ENCODE measurements around the gene ANKHD1. TPM values are rescaled to one million over a fixed set of nuclear protein-coding genes. Genes with fewer than 3 reads are reported as not detected.

Gene ANKHD1
- polyA plus RNA-seq, 3 donors: 32.7 to 42.7 (median 36.8) TPM

- 83 to 90% (median 88%) methylated on average over 8 of the region's 8 CpGs for WGBS, 3 donors
- no peak overlapping the region for H3K27ac ChIP-seq (ENCODE audit: low read depth, low read length)
Observed at GRCh38 chr5:140367256-140368013, 34.2 kb upstream of the ANKHD1 start.

GRCh38 chr5:140371356-140372151, 30.1 kb upstream of the ANKHD1 start:
- 85 to 95% (median 93%) methylated on average over 3 of the region's 3 CpGs for WGBS, 3 donors
- H3K27ac ChIP-seq (ENCODE audit: low read depth, low read length): no peak overlapping the region

- no peak overlapping the region for H3K27ac ChIP-seq (ENCODE audit: low read depth, low read length)
- 4 to 11% (median 8%) methylated on average over 2 of the region's 2 CpGs for WGBS, 3 donors
Observed at GRCh38 chr5:140372971-140373487, 28.6 kb upstream of the ANKHD1 start.

GRCh38 chr5:140381351-140381750, 20.3 kb upstream of the ANKHD1 start:
- no peak overlapping the region for H3K27ac ChIP-seq (ENCODE audit: low read depth, low read length)
- 87 to 93% (median 91%) methylated on average over 4 of the region's 4 CpGs for WGBS, 3 donors

- H3K27ac ChIP-seq (ENCODE audit: low read depth, low read length): no peak overlapping the region
- 84 to 92% (median 86%) methylated on average over 1 of the region's 1 CpG for WGBS, 3 donors
Observed at GRCh38 chr5:140381972-140382371, 19.7 kb upstream of the ANKHD1 start.

- no peak overlapping the region for H3K27ac ChIP-seq (ENCODE audit: low read depth, low read length)
Observed at GRCh38 chr5:140382866-140383265, 18.8 kb upstream of the ANKHD1 start.

GRCh38 chr5:140383300-140383699, 18.3 kb upstream of the ANKHD1 start:
- no peak overlapping the region for H3K27ac ChIP-seq (ENCODE audit: low read depth, low read length)
- 80 to 89% (median 84%) methylated on average over 2 of the region's 2 CpGs for WGBS, 3 donors

GRCh38 chr5:140388052-140388451, 13.6 kb upstream of the ANKHD1 start:
- no peak overlapping the region for H3K27ac ChIP-seq (ENCODE audit: low read depth, low read length)
- 88 to 97% (median 90%) methylated on average over 2 of the region's 2 CpGs for WGBS, 3 donors

- H3K27ac ChIP-seq (ENCODE audit: low read depth, low read length): no peak overlapping the region
- 55 to 85% (median 64%) methylated on average over 1 of the region's 1 CpG for WGBS, 3 donors
Observed at GRCh38 chr5:140391312-140391711, 10.3 kb upstream of the ANKHD1 start.

- 90 to 100% (median 95%) methylated on average over 1 of the region's 1 CpG for WGBS, 3 donors
- H3K27ac ChIP-seq (ENCODE audit: low read depth, low read length): no peak overlapping the region
Observed at GRCh38 chr5:140391732-140392131, 9.9 kb upstream of the ANKHD1 start.

GRCh38 chr5:140393738-140394137, 7.9 kb upstream of the ANKHD1 start:
- 94 to 100% (median 100%) methylated on average over 2 of the region's 2 CpGs for WGBS, 3 donors
- H3K27ac ChIP-seq (ENCODE audit: low read depth, low read length): no peak overlapping the region

GRCh38 chr5:140398379-140398811, 3.2 kb upstream of the ANKHD1 start:
- no peak overlapping the region for H3K27ac ChIP-seq (ENCODE audit: low read depth, low read length)

- H3K27ac ChIP-seq (ENCODE audit: low read depth, low read length): no peak overlapping the region
- WGBS, 3 donors: 33 to 49% (median 47%) methylated on average over 25 of the region's 25 CpGs
Observed at GRCh38 chr5:140399979-140400729, 1.5 kb upstream of the ANKHD1 start.

GRCh38 chr5:140400730-140401361, 787 bp upstream of the ANKHD1 start:
- WGBS, 3 donors: 0 to 1% (median 0%) methylated on average over 54 of the region's 54 CpGs
- H3K27ac ChIP-seq (ENCODE audit: low read depth, low read length): peak overlapping the region; percentile 81

- WGBS, 3 donors: 1 to 3% (median 2%) methylated on average over 35 to 36 of the region's 36 CpGs
- peak overlapping the region; percentile 84 for H3K27ac ChIP-seq (ENCODE audit: low read depth, low read length)
Observed at GRCh38 chr5:140402258-140403074, 833 bp downstream of the ANKHD1 start.

- H3K27ac ChIP-seq (ENCODE audit: low read depth, low read length): no peak overlapping the region
- 42 to 76% (median 73%) methylated on average over 5 of the region's 5 CpGs for WGBS, 3 donors
Observed at GRCh38 chr5:140403613-140404012, 2.0 kb downstream of the ANKHD1 start.

GRCh38 chr5:140408750-140409241, 7.2 kb downstream of the ANKHD1 start:
- WGBS, 3 donors: 27 to 59% (median 58%) methylated on average over 4 of the region's 4 CpGs
- no peak overlapping the region for H3K27ac ChIP-seq (ENCODE audit: low read depth, low read length)

Data from adipose tissue (tissue), 3 donors.